OCI-LY1 (cell line): ENCODE measurements around the gene RIPK4.
"Not testable (repeated sequence)": the region's sequence is repeated elsewhere in the genome, so short reads cannot be mapped to it uniquely, and the experiment has no call there.

Experiments used
- H2AFZ ChIP-seq: fragments of 200-600 bp; sonication (generic), shearing (Covaris generic); 2 replicates; pipeline ENCODE4 v1.6.0; 2014; ENCODE audit warnings: antibody characterized with exemption, mild to moderate bottlenecking, low read length
- H3F3A ChIP-seq: fragments of 200-600 bp; sonication (generic), shearing (Covaris generic); 2 replicates; pipeline ENCODE4 v1.6.0; 2014; ENCODE audit warnings: mild to moderate bottlenecking, antibody characterized with exemption, low read length, moderate library complexity; ENCODE audit not compliant: insufficient read depth
- H3K27ac ChIP-seq: fragments of 200-600 bp; sonication (generic); 2 replicates; pipeline ENCODE4 v1.5.1; 2014; ENCODE audit warnings: low read length, mixed run types, mild to moderate bottlenecking, low read depth; ENCODE audit not compliant: poor library complexity, severe bottlenecking
- H3K27me3 ChIP-seq: fragments of 200-600 bp; sonication (generic); 2 replicates; pipeline ENCODE4 v1.6.0; 2014; ENCODE audit warnings: antibody characterized with exemption, mild to moderate bottlenecking, low read length, moderate library complexity; ENCODE audit not compliant: insufficient read depth
- H3K36me3 ChIP-seq: fragments of 200-600 bp; sonication (generic); 2 replicates; pipeline ENCODE4 v1.6.1; 2014; ENCODE audit warnings: mild to moderate bottlenecking, antibody characterized with exemption, low read length, moderate library complexity, mixed read lengths; ENCODE audit not compliant: insufficient read depth
- H3K4me1 ChIP-seq: fragments of 200-600 bp; sonication (generic); 2 replicates; pipeline ENCODE4 v1.5.1; 2014; ENCODE audit warnings: mild to moderate bottlenecking, low read length, moderate library complexity; ENCODE audit not compliant: insufficient read depth, severe bottlenecking
- H3K4me2 ChIP-seq: fragments of 200-600 bp; sonication (generic), shearing (Covaris generic); 2 replicates; pipeline ENCODE4 v1.6.1; 2014; ENCODE audit warnings: low read length
- H3K4me3 ChIP-seq: fragments of 200-600 bp; sonication (generic); 2 replicates; pipeline ENCODE4 v1.5.1; 2014; ENCODE audit warnings: low read length, low read depth, mild to moderate bottlenecking, mixed read lengths; ENCODE audit not compliant: poor library complexity, severe bottlenecking
- H3K79me2 ChIP-seq: fragments of 200-600 bp; shearing (Covaris generic); 2 replicates; pipeline ENCODE4 v1.6.1; 2016; ENCODE audit warnings: mixed run types, low read length, mixed read lengths; ENCODE audit not compliant: insufficient read depth
- H3K9ac ChIP-seq: fragments of 200-600 bp; sonication (generic), shearing (Covaris generic); 2 replicates; pipeline ENCODE4 v1.6.1; 2014; ENCODE audit warnings: mild to moderate bottlenecking, low read length, mixed read lengths
- H3K9me2 ChIP-seq: fragments of 200-600 bp; sonication (generic), shearing (Covaris generic); 2 replicates; pipeline ENCODE4 v1.6.1; 2014; ENCODE audit warnings: low read depth, mild to moderate bottlenecking, low read length, mixed read lengths
- H3K9me3 ChIP-seq: fragments of 200-600 bp; shearing (Covaris generic); 2 replicates; pipeline ENCODE4 v1.6.1; 2014; ENCODE audit warnings: low read length, mixed read lengths
- H4K20me1 ChIP-seq: fragments of 200-600 bp; sonication (generic), shearing (Covaris generic); 2 replicates; pipeline ENCODE4 v1.6.0; 2016; ENCODE audit warnings: mild to moderate bottlenecking, low read length; ENCODE audit not compliant: insufficient read depth
- CTCF ChIP-seq: fragments of 200-600 bp; sonication (generic), shearing (Covaris generic); IDR thresholded peaks from 2 replicates; pipeline ENCODE4 v1.5.1; 2017; ENCODE audit warnings: mild to moderate bottlenecking, antibody characterized with exemption, low read length, moderate library complexity, mixed read lengths
- EZH2 ChIP-seq: fragments of 200-600 bp; sonication (generic), shearing (Covaris generic); IDR thresholded peaks from 2 replicates; pipeline ENCODE4 v1.8.0; 2017; ENCODE audit warnings: borderline replicate concordance, mixed run types, mild to moderate bottlenecking, antibody characterized with exemption, low read length, moderate library complexity, mixed read lengths

The RIPK4 gene

GRCh38 chr21:41698071-41698470, 68.8 kb downstream of the RIPK4 start:
- Histone ChIP-seq H3F3A (no peaks in the 10 kb centered on the region), H3K27ac (no peak overlapping the region), H4K20me1 (no peaks in the 10 kb centered on the region), H3K9ac (no peak overlapping the region), H3K4me1 (no peaks in the 10 kb centered on the region), H2AFZ (no peak overlapping the region), H3K27me3 (peaks cover 12% of the 10 kb centered on the region), H3K4me2 (no peak overlapping the region), H3K4me3 (no peak overlapping the region), H3K36me3 (no peaks in the 10 kb centered on the region), H3K9me3 (no peaks in the 10 kb centered on the region), H3K79me2 (no peaks in the 10 kb centered on the region), H3K9me2 (no peaks in the 10 kb centered on the region)
- TF ChIP-seq CTCF: no peak
- no peak for TF ChIP-seq EZH2

GRCh38 chr21:41695513-41695912, 71.3 kb downstream of the RIPK4 start:
- Histone ChIP-seq H3K27ac (no peak overlapping the region), H2AFZ (no peak overlapping the region), H3K9ac (no peak overlapping the region), H3F3A (no peaks in the 10 kb centered on the region), H3K79me2 (no peaks in the 10 kb centered on the region), H3K36me3 (no peaks in the 10 kb centered on the region), H3K4me2 (no peak overlapping the region), H3K27me3 (no peaks in the 10 kb centered on the region; the same call in 1 of the 2 replicates), H3K4me1 (no peaks in the 10 kb centered on the region), H3K9me3 (no peaks in the 10 kb centered on the region), H4K20me1 (no peaks in the 10 kb centered on the region), H3K4me3 (no peak overlapping the region), H3K9me2 (no peaks in the 10 kb centered on the region)
- TF ChIP-seq EZH2: no peak
- TF ChIP-seq CTCF: no peak

GRCh38 chr21:41694042-41694441, 72.8 kb downstream of the RIPK4 start:
- H3K4me2 ChIP-seq, H3K4me1 ChIP-seq, H3K9ac ChIP-seq, H3K9me3 ChIP-seq, H2AFZ ChIP-seq, H3K4me3 ChIP-seq, H3K36me3 ChIP-seq, H3K27ac ChIP-seq, H3F3A ChIP-seq, H4K20me1 ChIP-seq, H3K27me3 ChIP-seq, H3K79me2 ChIP-seq, H3K9me2 ChIP-seq: not testable (repeated sequence)

GRCh38 chr21:41692185-41692565, 74.7 kb downstream of the RIPK4 start:
- Histone ChIP-seq H3K4me3 (no peak overlapping the region), H2AFZ (no peak overlapping the region), H3K9me3 (no peaks in the 10 kb centered on the region), H4K20me1 (no peaks in the 10 kb centered on the region), H3K9me2 (no peaks in the 10 kb centered on the region), H3K79me2 (no peaks in the 10 kb centered on the region), H3K27me3 (no peaks in the 10 kb centered on the region; the same call in 1 of the 2 replicates), H3K9ac (no peak overlapping the region), H3F3A (no peaks in the 10 kb centered on the region), H3K36me3 (no peaks in the 10 kb centered on the region), H3K27ac (no peak overlapping the region), H3K4me1 (no peaks in the 10 kb centered on the region), H3K4me2 (no peak overlapping the region)
- TF ChIP-seq EZH2: no peak
- TF ChIP-seq CTCF: no peak
